Astrocyte (in vitro differentiated cells and primary cell): ENCODE measurements around the gene PASK. TPM values are rescaled to one million over a fixed set of nuclear protein-coding genes. Genes with fewer than 3 reads are reported as not detected.

Source experiments
- DNase-seq: peaks from one replicate; pipeline ENCODE4 v3.0.0-alpha.2; 2010; ENCODE audit warnings: low read depth
- FAIRE-seq: peaks from 2 replicates; lab custom pipeline; 2011; peaks lifted over from hg19 to GRCh38; lab: Jason Lieb, UNC
- H2AFZ ChIP-seq: 2 replicates; pipeline ENCODE4 v1.6.0; 2012; ENCODE audit warnings: low read depth, low read length, inconsistent platforms
- H3K27ac ChIP-seq: 2 replicates; pipeline ENCODE4 v1.5.1; 2011; ENCODE audit warnings: low read depth, low read length, inconsistent platforms
- H3K27me3 ChIP-seq: 2 replicates; pipeline ENCODE4 v1.6.0; 2011; ENCODE audit warnings: low read length, inconsistent platforms; ENCODE audit not compliant: insufficient read depth
- H3K36me3 ChIP-seq: 2 replicates; pipeline ENCODE4 v1.5.1; 2011; ENCODE audit warnings: low read length, inconsistent platforms; ENCODE audit not compliant: insufficient read depth
- H3K4me1 ChIP-seq: 2 replicates; pipeline ENCODE4 v1.5.1; 2011; ENCODE audit warnings: low read length, inconsistent platforms; ENCODE audit not compliant: insufficient read depth
- H3K4me2 ChIP-seq: 2 replicates; pipeline ENCODE4 v1.6.0; 2012; ENCODE audit warnings: low read length, inconsistent platforms
- H3K4me3 ChIP-seq: 2 replicates; pipeline ENCODE4 v1.5.1; 2011; ENCODE audit warnings: low read depth, mild to moderate bottlenecking, low read length, inconsistent platforms; ENCODE audit not compliant: insufficient read depth
- H3K79me2 ChIP-seq: 2 replicates; pipeline ENCODE4 v1.6.0; 2012; ENCODE audit warnings: mild to moderate bottlenecking, low read length, inconsistent platforms; ENCODE audit not compliant: insufficient read depth
- H3K9ac ChIP-seq: 2 replicates; pipeline ENCODE4 v1.6.0; 2012; ENCODE audit warnings: mild to moderate bottlenecking, low read length, inconsistent platforms
- H3K9me3 ChIP-seq: 2 replicates; pipeline ENCODE4 v1.5.1; 2012; ENCODE audit warnings: low read depth, mild to moderate bottlenecking, low read length, inconsistent platforms; ENCODE audit not compliant: insufficient read depth
- H4K20me1 ChIP-seq: 2 replicates; pipeline ENCODE4 v1.6.0; 2012; ENCODE audit warnings: low read length, inconsistent platforms; ENCODE audit not compliant: insufficient read depth
- H3K27ac Mint-ChIP-seq: one replicate; pipeline ENCODE4 v1.8.0; 2021; ENCODE audit warnings: mild to moderate bottlenecking, mixed read lengths; ENCODE audit not compliant: unreplicated experiment
- H3K27me3 Mint-ChIP-seq: one replicate; pipeline ENCODE4 v1.8.0; 2021; ENCODE audit warnings: low read depth, mixed read lengths; ENCODE audit not compliant: unreplicated experiment
- H3K36me3 Mint-ChIP-seq: one replicate; pipeline ENCODE4 v1.8.0; 2021; ENCODE audit warnings: low read depth, mixed read lengths; ENCODE audit not compliant: unreplicated experiment
- H3K4me1 Mint-ChIP-seq: one replicate; pipeline ENCODE4 v1.8.0; 2021; ENCODE audit warnings: low read depth, mixed read lengths; ENCODE audit not compliant: unreplicated experiment
- H3K4me3 Mint-ChIP-seq: one replicate; pipeline ENCODE4 v1.8.0; 2021; ENCODE audit warnings: mild to moderate bottlenecking, moderate library complexity, mixed read lengths; ENCODE audit not compliant: unreplicated experiment
- H3K9me3 Mint-ChIP-seq: one replicate; pipeline ENCODE4 v1.8.0; 2021; ENCODE audit warnings: mild to moderate bottlenecking, mixed read lengths; ENCODE audit not compliant: unreplicated experiment
- CTCF ChIP-seq: IDR thresholded peaks from 2 replicates; pipeline ENCODE4 v1.5.1; 2011; ENCODE audit warnings: low read depth, mild to moderate bottlenecking, inconsistent platforms, low read length, moderate library complexity; ENCODE audit not compliant: insufficient read depth
- EZH2 ChIP-seq: IDR thresholded peaks from 2 replicates; pipeline ENCODE4 v1.6.1; 2012; ENCODE audit warnings: mild to moderate bottlenecking, low read length, inconsistent platforms; ENCODE audit not compliant: insufficient read depth
- total RNA-seq: library from RNA; stranded (reverse); gene quantifications from 2 replicates; pipeline ENCODE4 v1.2.1, GENCODE V29; 2021

PASK gene
- total RNA-seq, 1 donor from 2014 or later = 8.0 TPM

- Mint-ChIP-seq H3K4me3 (no peak overlapping the region), H3K9me3 (no peaks in the 10 kb centered on the region), H3K27me3 (peaks cover 18% of the 10 kb centered on the region), H3K27ac (no peak overlapping the region), H3K36me3 (no peaks in the 10 kb centered on the region), H3K4me1 (no peaks in the 10 kb centered on the region)
- Histone ChIP-seq H3K4me3 (no peak overlapping the region), H4K20me1 (no peaks in the 10 kb centered on the region), H3K9ac (no peak overlapping the region), H3K4me1 (no peaks in the 10 kb centered on the region), H2AFZ (no peak overlapping the region), H3K27me3 (no peaks in the 10 kb centered on the region), H3K4me2 (no peak overlapping the region), H3K79me2 (no peaks in the 10 kb centered on the region), H3K36me3 (no peaks in the 10 kb centered on the region), H3K9me3 (no peaks in the 10 kb centered on the region), H3K27ac (no peak overlapping the region)
- TF ChIP-seq EZH2 = no peak
- no peak for TF ChIP-seq CTCF
- FAIRE-seq = no peak
- no peak for DNase-seq
Observed at GRCh38 chr2:241190291-241190981, 41.2 kb upstream of the PASK start.

- Mint-ChIP-seq H3K27me3 (peaks cover 14% of the 10 kb centered on the region), H3K36me3 (no peaks in the 10 kb centered on the region), H3K4me3 (no peak overlapping the region), H3K9me3 (no peaks in the 10 kb centered on the region), H3K4me1 (no peaks in the 10 kb centered on the region), H3K27ac (no peak overlapping the region)
- no peak overlapping the region for H3K4me3 ChIP-seq
- no peak overlapping the region for H3K4me2 ChIP-seq
- FAIRE-seq = no peak
- no peaks in the 10 kb centered on the region for H4K20me1 ChIP-seq
- no peak for DNase-seq
- H3K9me3 ChIP-seq = no peaks in the 10 kb centered on the region
- no peak overlapping the region for H3K9ac ChIP-seq
- no peak overlapping the region for H3K27ac ChIP-seq
- H3K27me3 ChIP-seq = no peaks in the 10 kb centered on the region
- no peaks in the 10 kb centered on the region for H3K4me1 ChIP-seq
- no peaks in the 10 kb centered on the region for H3K79me2 ChIP-seq
- no peak for TF ChIP-seq EZH2
- no peak for TF ChIP-seq CTCF
- no peak overlapping the region for H2AFZ ChIP-seq
- no peaks in the 10 kb centered on the region for H3K36me3 ChIP-seq
Observed at GRCh38 chr2:241189856-241190201, 40.6 kb upstream of the PASK start.

GRCh38 chr2:241189093-241189855 is 40.0 kb upstream of the PASK start:
- Histone ChIP-seq H3K9me3 (no peaks in the 10 kb centered on the region), H3K4me1 (no peaks in the 10 kb centered on the region), H3K4me3 (no peak overlapping the region), H4K20me1 (no peaks in the 10 kb centered on the region), H3K4me2 (no peak overlapping the region), H3K36me3 (no peaks in the 10 kb centered on the region), H3K27ac (no peak overlapping the region), H3K9ac (no peak overlapping the region), H3K27me3 (no peaks in the 10 kb centered on the region), H3K79me2 (no peaks in the 10 kb centered on the region), H2AFZ (no peak overlapping the region)
- Mint-ChIP-seq H3K27ac (no peak overlapping the region), H3K9me3 (no peaks in the 10 kb centered on the region), H3K4me3 (no peak overlapping the region), H3K4me1 (no peaks in the 10 kb centered on the region), H3K36me3 (no peaks in the 10 kb centered on the region), H3K27me3 (peaks cover 12% of the 10 kb centered on the region)
- no peak for TF ChIP-seq EZH2
- TF ChIP-seq CTCF = no peak
- FAIRE-seq (no peak), DNase-seq (no peak)
